HCT116 (cell line): ENCODE measurements around the gene ESRRB. TPM values are rescaled to one million over a fixed set of nuclear protein-coding genes. Genes with fewer than 3 reads are reported as not detected.

Source experiments
- ATAC-seq: fragments of 200-7000 bp; cut with Tn5 transposase; 2 replicates; pipeline ENCODE4 v1.9.1; 2020; ENCODE audit warnings: mild to moderate bottlenecking, moderate library complexity
- BruUV-seq: library from RNA; stranded (reverse); fragments of 400-500 nt; replicated peaks from 2 replicates; lab custom pipeline; 2021; lab: Mats Ljungman, UMichigan
- CTCF ChIA-PET: fragments of 300-600 bp; sonication (Branson Sonifier 250); formaldehyde crosslinking; loops from one replicate; lab custom pipeline; 2021; ENCODE audit warnings: antibody characterized with exemption; lab: Charles Lee
- POLR2A ChIA-PET: fragments of 300-600, 350-600 bp; sonication (Branson Sonifier 250); formaldehyde crosslinking; loops from one replicate; lab custom pipeline; 2021; ENCODE audit warnings: antibody characterized with exemption; lab: Charles Lee
- RAD21 ChIA-PET, 2 experiments: fragments of 300-600 bp; sonication (Branson Sonifier 250); formaldehyde crosslinking; loops; one replicate each; lab custom pipeline; 2023; ENCODE audit warnings: low total read pairs in 2 of 2; ENCODE audit not compliant: uncharacterized antibody in 2 of 2, unreplicated experiment in 2 of 2, low non-redundant PET in 1 of 2; lab: Charles Lee
- DNase-seq: peaks from one replicate; pipeline ENCODE4 v3.0.0-alpha.2; 2010; ENCODE audit warnings: low read depth, low spot score
- H2AFZ ChIP-seq: fragments of 200-600 bp; shearing (Covaris generic), sonication (generic); 2 replicates; pipeline ENCODE4 v1.6.1; 2017; ENCODE audit warnings: low read depth, mixed run types, mixed read lengths, antibody characterized with exemption, low read length; ENCODE audit not compliant: poor library complexity, severe bottlenecking
- H3K27ac ChIP-seq: 2 replicates; pipeline ENCODE4 v1.5.1; 2012; ENCODE audit warnings: low read depth, low read length
- H3K27me3 ChIP-seq: fragments of 200-600 bp; sonication (generic); 2 replicates; pipeline ENCODE4 v1.6.1; 2016; ENCODE audit warnings: mixed run types, low read length, mixed read lengths; ENCODE audit not compliant: insufficient read depth
- H3K36me3 ChIP-seq, 2 experiments: fragments of 200-500 bp in 1 of 2; fragments of 200-600 bp in 1 of 2; sonication (Bioruptor generic) in 1 of 2; sonication (generic) in 1 of 2; 2 replicates each; pipeline versions ENCODE4 v1.5.1 to v1.6.1; 2014 to 2016; ENCODE audit warnings: low read length in 2 of 2, inconsistent platforms in 1 of 2, mixed read lengths in 1 of 2, mixed run types in 1 of 2; ENCODE audit not compliant: insufficient read depth in 2 of 2, control insufficient read depth in 1 of 2
- H3K4me1 ChIP-seq, 2 experiments: fragments of 200-600 bp in 1 of 2; sonication (generic) in 1 of 2; 2 replicates each; pipeline versions ENCODE4 v1.5.1 to v1.6.1; 2012 to 2017; ENCODE audit warnings: low read length in 2 of 2, inconsistent platforms in 1 of 2, mild to moderate bottlenecking in 1 of 2, mixed read lengths in 1 of 2, mixed run types in 1 of 2, moderate library complexity in 1 of 2; ENCODE audit not compliant: insufficient read depth in 2 of 2, control insufficient read depth in 1 of 2
- H3K4me2 ChIP-seq: fragments of 200-600 bp; sonication (generic); 2 replicates; pipeline ENCODE4 v1.6.1; 2017; ENCODE audit warnings: mixed run types, low read length, mixed read lengths
- H3K4me3 ChIP-seq, 2 experiments: fragments of 200-600 bp in 1 of 2; sonication (generic) in 1 of 2; replicated peaks in 1 of 2; 2 replicates each; pipeline ENCODE4 v1.5.1; 2011 to 2016; ENCODE audit warnings: low read length in 2 of 2, control low read depth in 1 of 2, low read depth in 1 of 2, mild to moderate bottlenecking in 1 of 2, mixed read lengths in 1 of 2, mixed run types in 1 of 2
- H3K79me2 ChIP-seq: fragments of 200-600 bp; sonication (generic); 2 replicates; pipeline ENCODE4 v1.6.1; 2017; ENCODE audit warnings: mild to moderate bottlenecking, mixed run types, low read length, moderate library complexity, mixed read lengths; ENCODE audit not compliant: insufficient read depth
- H3K9ac ChIP-seq: fragments of 200-600 bp; sonication (generic); 2 replicates; pipeline ENCODE4 v1.6.1; 2016; ENCODE audit warnings: low read length, mixed read lengths
- H3K9me2 ChIP-seq: fragments of 200-600 bp; sonication (generic), shearing (Covaris generic); 2 replicates; pipeline ENCODE4 v1.6.1; 2017; ENCODE audit warnings: mixed run types, mild to moderate bottlenecking, moderate library complexity; ENCODE audit not compliant: insufficient read depth
- H3K9me3 ChIP-seq, 2 experiments: fragments of 200-500 bp in 1 of 2; fragments of 200-600 bp in 1 of 2; sonication (Bioruptor generic) in 1 of 2; sonication (generic) in 1 of 2; 2 replicates each; pipeline ENCODE4 v1.6.1; 2014 to 2017; ENCODE audit warnings: low read length in 2 of 2, mixed read lengths in 2 of 2, inconsistent platforms in 1 of 2, low read depth in 1 of 2, mild to moderate bottlenecking in 1 of 2, mixed run types in 1 of 2, moderate library complexity in 1 of 2; ENCODE audit not compliant: control insufficient read depth in 1 of 2, insufficient read depth in 1 of 2
- H4K20me1 ChIP-seq: fragments of 200-600 bp; sonication (generic), shearing (Covaris generic); 2 replicates; pipeline ENCODE4 v1.6.1; 2017; ENCODE audit warnings: mixed run types, mild to moderate bottlenecking, moderate library complexity; ENCODE audit not compliant: insufficient read depth
- ELF1 ChIP-seq: IDR thresholded peaks from 2 replicates; pipeline ENCODE4 v1.6.1; 2012; ENCODE audit warnings: low read depth, borderline replicate concordance
- POLR2A ChIP-seq: IDR thresholded peaks from 2 replicates; pipeline ENCODE4 v1.7.0; 2011; ENCODE audit warnings: borderline replicate concordance; ENCODE audit not compliant: insufficient read depth, insufficient read length; ENCODE audit errors: extremely low read depth
- POLR2AphosphoS5 ChIP-seq: IDR thresholded peaks from 2 replicates; pipeline ENCODE4 v1.6.1; 2011; ENCODE audit warnings: mild to moderate bottlenecking, low read depth, low read length, moderate library complexity
- SP1 ChIP-seq: IDR thresholded peaks from 2 replicates; pipeline ENCODE4 v1.6.1; 2012; ENCODE audit warnings: low read depth
- ZNF274 ChIP-seq: fragments of 200-500 bp; sonication (Bioruptor generic); IDR thresholded peaks from 2 replicates; pipeline ENCODE4 v1.6.1; 2014; ENCODE audit warnings: mild to moderate bottlenecking, low read depth, low read length, inconsistent platforms
- intact Hi-C: fragments of 100-400 bp; cut with micrococcal nuclease; formaldehyde crosslinking; loops from 2 replicates; pipeline ENCODE4 v1.10.0; 2022
- total RNA-seq: library from RNA; stranded (reverse); gene quantifications from one replicate; pipeline ENCODE4 v1.2.1, GENCODE V29; 2021; ENCODE audit not compliant: unreplicated experiment
- TF ChIP-seq, protein P1 (sequence below), 3 experiments: fragments of 200-600 bp in 1 of 3; sonication (generic) in 1 of 3; IDR thresholded peaks in 2 of 3; conservative IDR thresholded peaks in 1 of 3; 2 replicates each; pipeline ENCODE4 v1.5.1; 2012 to 2017; ENCODE audit warnings: low read depth in 2 of 3, low read length in 2 of 3, antibody characterized with exemption in 1 of 3, borderline replicate concordance in 1 of 3, control low read depth in 1 of 3, mild to moderate bottlenecking in 1 of 3, mixed read lengths in 1 of 3, mixed run types in 1 of 3, moderate library complexity in 1 of 3; ENCODE audit not compliant: insufficient read depth in 1 of 3
- TF ChIP-seq, protein P2 (sequence below): IDR thresholded peaks from 2 replicates; pipeline ENCODE4 v1.6.1; 2012

The ESRRB gene
- total RNA-seq, 1 experiment from 2014 or later: 1.9 TPM

DNA sequence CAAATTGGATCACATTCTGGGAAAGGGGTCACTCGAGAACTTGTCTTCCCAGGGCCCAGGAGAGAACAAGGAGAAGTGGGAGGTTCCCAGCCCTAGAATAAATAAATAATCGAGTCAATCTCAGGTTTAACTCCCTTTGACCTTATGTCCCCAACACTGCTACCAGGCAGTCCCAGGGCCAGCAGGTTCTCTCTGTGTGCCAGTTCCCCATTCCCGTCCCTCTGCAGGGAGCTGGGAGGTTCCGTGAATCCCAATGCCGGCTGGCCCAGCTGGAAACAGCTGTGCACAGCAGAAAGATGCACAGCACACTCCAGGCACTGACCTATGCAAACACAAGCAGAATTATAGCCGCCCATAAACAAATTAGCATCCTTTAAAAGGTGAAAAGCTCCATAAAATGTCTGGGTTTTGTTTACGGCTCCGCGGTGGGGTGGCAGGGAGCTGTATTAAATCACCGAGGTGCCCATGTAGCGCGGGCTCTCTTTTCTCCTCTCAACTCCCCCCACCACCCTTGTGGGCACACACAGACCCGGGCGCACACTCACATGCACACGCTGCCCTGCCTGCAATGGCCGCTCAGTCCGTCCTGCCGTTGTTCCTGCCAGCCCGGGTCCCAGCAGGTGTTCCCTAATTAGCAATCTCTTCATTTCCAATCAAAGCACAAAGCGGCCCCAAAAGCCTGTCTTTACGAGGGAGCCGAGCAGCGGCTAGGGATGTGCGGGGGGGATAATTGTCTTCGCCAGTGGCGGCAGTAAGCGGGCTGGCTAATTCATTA is 46.6 kb upstream of the ESRRB start:
- intact Hi-C loops: no loop called here
- ChIA-PET RAD21 (no interaction called here), POLR2A (no interaction called here), CTCF (no interaction called here)
- Histone ChIP-seq H4K20me1 (no peaks in the 10 kb centered on the region), H3K4me1 (no peaks in the 10 kb centered on the region), H3K4me3 (no peak overlapping the region), H3K27ac (no peak overlapping the region), H3K36me3 (no peaks in the 10 kb centered on the region), H3K9me2 (no peaks in the 10 kb centered on the region), H3K9me3 (no peaks in the 10 kb centered on the region), H3K9ac (no peak overlapping the region), H3K27me3 (no peaks in the 10 kb centered on the region), H3K79me2 (no peaks in the 10 kb centered on the region), H3K4me2 (no peak overlapping the region), H2AFZ (no peak overlapping the region)
- DNase-seq (no peak), ATAC-seq (no peak)
- TF ChIP-seq, protein P1, sequence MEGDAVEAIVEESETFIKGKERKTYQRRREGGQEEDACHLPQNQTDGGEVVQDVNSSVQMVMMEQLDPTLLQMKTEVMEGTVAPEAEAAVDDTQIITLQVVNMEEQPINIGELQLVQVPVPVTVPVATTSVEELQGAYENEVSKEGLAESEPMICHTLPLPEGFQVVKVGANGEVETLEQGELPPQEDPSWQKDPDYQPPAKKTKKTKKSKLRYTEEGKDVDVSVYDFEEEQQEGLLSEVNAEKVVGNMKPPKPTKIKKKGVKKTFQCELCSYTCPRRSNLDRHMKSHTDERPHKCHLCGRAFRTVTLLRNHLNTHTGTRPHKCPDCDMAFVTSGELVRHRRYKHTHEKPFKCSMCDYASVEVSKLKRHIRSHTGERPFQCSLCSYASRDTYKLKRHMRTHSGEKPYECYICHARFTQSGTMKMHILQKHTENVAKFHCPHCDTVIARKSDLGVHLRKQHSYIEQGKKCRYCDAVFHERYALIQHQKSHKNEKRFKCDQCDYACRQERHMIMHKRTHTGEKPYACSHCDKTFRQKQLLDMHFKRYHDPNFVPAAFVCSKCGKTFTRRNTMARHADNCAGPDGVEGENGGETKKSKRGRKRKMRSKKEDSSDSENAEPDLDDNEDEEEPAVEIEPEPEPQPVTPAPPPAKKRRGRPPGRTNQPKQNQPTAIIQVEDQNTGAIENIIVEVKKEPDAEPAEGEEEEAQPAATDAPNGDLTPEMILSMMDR (IDR thresholded peaks at IDR 0.05 in 2 of 3, conservative IDR thresholded peaks at IDR 0.05 in 1 of 3; ENCODE audit: borderline replicate concordance in 1 of 3, insufficient read depth in 1 of 3, low read depth in 2 of 3, low read length in 2 of 3): no peak
- no peak for TF ChIP-seq ZNF274
- TF ChIP-seq SP1: no peak
- TF ChIP-seq POLR2A: no peak
- TF ChIP-seq POLR2AphosphoS5: no peak
- no peak for TF ChIP-seq ELF1
- TF ChIP-seq, protein P2, sequence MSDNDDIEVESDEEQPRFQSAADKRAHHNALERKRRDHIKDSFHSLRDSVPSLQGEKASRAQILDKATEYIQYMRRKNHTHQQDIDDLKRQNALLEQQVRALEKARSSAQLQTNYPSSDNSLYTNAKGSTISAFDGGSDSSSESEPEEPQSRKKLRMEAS: no peak
- no TSS peak for BruUV-seq
